ENCODE measurements around the gene ATP5F1E.

DNA sequence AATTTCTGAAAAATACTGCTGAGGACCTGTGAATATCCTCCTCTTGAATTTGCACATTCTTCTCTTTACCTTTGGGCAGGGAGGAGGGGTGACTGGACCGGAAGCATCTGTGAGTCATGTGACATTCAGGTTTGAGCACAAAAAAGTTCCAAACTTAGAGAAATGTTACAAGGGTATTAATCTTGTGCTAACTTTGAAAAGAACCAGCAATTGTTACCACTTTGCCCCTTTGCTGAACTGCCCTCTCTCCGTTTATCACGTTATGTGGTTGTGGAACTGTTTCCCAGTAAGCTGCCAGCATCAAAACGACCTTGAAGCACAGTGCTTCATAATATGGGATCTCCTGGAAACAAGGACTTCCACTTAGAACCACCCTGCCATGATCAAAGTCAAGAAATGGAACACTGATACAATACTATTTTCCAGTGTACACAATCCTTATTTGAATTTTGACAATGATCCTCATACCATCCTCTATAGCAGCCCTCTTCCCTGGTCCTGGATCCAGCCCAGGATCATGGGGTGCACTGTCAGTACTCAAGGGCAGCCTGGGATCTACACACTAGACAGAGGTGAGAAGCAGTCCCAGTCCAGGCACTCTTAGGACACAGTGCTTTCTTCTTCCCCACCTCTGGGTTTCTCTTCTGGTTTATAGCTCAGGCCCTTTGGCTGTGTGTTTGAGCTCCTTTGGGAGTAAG is 15.2 kb downstream of the ATP5F1E start:
- TF ChIP-seq, protein P1, sequence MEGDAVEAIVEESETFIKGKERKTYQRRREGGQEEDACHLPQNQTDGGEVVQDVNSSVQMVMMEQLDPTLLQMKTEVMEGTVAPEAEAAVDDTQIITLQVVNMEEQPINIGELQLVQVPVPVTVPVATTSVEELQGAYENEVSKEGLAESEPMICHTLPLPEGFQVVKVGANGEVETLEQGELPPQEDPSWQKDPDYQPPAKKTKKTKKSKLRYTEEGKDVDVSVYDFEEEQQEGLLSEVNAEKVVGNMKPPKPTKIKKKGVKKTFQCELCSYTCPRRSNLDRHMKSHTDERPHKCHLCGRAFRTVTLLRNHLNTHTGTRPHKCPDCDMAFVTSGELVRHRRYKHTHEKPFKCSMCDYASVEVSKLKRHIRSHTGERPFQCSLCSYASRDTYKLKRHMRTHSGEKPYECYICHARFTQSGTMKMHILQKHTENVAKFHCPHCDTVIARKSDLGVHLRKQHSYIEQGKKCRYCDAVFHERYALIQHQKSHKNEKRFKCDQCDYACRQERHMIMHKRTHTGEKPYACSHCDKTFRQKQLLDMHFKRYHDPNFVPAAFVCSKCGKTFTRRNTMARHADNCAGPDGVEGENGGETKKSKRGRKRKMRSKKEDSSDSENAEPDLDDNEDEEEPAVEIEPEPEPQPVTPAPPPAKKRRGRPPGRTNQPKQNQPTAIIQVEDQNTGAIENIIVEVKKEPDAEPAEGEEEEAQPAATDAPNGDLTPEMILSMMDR (conservative IDR thresholded peaks at IDR 0.05) = no peak
- no peak for TF ChIP-seq EZH2 (IDR thresholded peaks at IDR 0.05; ENCODE audit: low read depth)

All from PC-9 (cell line).